ENCODE results near the gene ENTREP3.

DNA sequence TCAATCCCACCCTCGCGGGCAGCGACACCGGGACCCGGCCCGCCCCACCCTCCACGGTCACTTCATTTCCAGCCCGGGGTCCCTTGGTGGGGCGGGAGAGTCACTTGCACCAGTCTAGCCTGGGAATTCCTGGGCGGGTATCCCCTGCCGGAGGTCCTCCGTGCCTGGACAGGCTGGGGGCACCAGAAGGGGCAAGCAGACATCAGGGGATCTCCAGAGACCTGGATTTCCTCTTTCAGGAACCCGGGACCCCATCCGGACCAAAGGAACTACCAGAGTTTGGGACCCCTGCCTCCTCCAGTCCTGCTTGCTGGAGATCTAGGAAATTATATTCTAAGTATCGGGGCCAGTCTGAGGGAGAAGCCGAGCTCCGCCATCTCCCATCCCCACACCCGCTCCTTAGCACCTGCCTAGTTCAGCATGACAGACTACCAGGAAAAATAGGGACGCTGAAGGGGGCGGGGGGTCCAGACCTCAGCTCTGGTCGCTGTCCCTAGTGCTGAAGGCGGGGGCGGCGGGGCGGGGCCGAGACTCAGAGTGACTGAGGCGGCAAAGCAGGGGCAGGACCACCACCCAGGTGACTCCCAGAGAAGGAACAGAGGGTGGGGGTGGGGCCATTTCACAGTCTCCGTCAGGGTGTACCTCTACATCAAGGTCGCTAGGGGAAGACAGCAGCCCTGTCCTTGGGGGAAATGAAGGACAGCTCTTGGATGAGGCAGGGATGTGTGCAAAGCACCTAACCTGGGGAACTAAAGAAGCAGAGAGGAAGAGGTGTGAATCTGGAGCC is 22.8 kb upstream of the ENTREP3 start:
- no peak for TF ChIP-seq POLR2A (IDR thresholded peaks at IDR 0.05)
- TF ChIP-seq, protein P1, sequence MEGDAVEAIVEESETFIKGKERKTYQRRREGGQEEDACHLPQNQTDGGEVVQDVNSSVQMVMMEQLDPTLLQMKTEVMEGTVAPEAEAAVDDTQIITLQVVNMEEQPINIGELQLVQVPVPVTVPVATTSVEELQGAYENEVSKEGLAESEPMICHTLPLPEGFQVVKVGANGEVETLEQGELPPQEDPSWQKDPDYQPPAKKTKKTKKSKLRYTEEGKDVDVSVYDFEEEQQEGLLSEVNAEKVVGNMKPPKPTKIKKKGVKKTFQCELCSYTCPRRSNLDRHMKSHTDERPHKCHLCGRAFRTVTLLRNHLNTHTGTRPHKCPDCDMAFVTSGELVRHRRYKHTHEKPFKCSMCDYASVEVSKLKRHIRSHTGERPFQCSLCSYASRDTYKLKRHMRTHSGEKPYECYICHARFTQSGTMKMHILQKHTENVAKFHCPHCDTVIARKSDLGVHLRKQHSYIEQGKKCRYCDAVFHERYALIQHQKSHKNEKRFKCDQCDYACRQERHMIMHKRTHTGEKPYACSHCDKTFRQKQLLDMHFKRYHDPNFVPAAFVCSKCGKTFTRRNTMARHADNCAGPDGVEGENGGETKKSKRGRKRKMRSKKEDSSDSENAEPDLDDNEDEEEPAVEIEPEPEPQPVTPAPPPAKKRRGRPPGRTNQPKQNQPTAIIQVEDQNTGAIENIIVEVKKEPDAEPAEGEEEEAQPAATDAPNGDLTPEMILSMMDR (IDR thresholded peaks at IDR 0.05): peak in 2 of 4 experiments; percentile 28 to 39
